GM18526 (cell line): ENCODE measurements around the gene GARNL3.

Experiments used
- POLR2A ChIP-seq: IDR thresholded peaks from 3 replicates; pipeline ENCODE4 v1.6.1; 2011; ENCODE audit not compliant: insufficient read length; ENCODE audit errors: extremely low read depth

GARNL3 gene

DNA sequence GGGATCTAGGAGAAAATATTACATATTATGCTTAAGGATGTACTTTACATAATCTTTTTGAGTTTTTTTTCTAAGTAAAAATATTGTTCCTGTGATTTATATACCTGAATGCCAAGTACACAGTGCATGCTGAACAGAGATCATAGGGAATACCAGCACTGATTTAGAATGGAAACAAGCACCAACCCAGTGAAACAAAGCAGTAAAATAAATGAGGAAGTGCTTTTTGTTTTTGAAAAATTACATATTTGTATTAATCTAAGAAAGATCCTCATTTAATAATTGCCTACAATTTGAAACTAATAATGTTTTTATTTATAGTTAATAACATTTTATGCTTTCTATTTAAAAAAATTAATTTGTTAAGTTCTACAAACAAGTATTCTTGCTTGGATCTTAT, 18.0 kb downstream of the GARNL3 start:
- TF ChIP-seq POLR2A: no peak

DNA sequence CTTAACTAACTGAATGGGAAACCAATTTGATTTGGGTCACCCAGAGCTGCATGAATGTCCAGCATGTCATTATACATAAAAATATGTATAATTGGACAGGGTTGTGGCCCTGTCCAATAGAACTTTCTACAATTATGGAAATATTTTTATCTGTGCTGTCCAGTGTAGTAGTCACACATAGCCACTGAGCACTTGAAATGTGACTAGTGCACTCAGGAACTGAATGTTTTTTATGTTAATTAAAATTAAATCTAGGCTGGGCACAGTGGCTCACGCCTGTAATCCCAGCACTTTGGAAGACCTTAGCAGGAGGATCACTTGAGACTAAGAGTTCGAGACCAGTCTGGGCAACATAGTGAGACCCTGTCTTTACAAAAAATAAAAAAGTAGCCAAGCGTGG, 18.6 kb downstream of the GARNL3 start:
- no peak for TF ChIP-seq POLR2A

DNA sequence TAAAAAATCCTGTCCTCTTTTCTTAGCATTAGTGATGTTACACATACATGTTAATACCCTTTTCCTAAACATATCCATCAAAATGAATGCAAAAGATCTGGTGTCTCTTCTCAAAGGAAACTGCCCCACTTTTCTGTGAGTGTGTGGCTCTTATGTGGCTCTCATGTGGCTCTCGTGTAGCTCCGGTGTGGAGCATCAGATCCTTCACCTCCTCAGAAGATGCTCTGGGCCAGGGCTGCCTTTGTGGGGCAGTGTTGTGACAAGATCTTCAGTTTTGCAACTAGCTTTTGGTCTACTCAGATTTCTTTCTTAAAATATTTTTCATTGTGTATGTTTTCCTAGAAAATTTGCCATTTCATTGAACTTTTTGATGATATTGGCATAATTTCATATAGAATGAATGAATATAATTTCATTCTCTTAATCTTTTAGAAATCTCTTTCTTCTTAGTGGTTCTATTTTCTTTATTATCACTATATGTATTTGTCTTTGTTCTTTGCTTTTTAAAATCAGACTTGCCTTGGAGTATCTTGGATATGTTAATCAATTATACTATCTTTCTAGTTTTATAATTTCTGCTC, 19.4 kb downstream of the GARNL3 start:
- no peak for TF ChIP-seq POLR2A

GRCh38 chr9:127285965-127286364, 21.4 kb downstream of the GARNL3 start:
- no peak for TF ChIP-seq POLR2A

- TF ChIP-seq POLR2A: no peak
These were observed 26.0 kb downstream of the GARNL3 start for GRCh38 chr9:127290561-127291065.

DNA sequence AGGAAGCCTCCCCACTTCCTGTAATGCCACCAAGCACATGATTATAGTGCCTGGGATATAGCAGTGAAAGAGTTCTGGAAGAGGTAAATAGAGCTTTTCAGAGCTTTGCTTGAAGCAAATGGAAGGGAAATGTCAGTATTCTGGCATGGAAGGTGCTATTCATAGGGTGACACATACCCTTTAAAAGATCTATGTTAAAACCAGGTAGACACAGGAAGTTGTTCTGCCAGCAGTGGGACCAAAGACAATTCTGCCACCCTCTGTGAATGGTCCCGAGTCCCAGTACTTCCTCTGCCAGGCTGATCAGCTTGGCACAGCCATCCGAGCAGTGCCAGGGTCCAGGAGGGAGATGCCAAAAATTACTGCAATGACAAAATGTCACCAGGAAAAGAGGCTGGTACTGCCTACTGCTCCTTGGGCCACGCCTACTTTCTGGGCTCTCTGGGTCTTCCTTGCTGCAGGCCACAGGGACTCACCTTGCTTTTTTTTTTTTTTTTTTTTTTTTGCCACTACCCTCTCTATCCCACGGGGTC, 26.7 kb downstream of the GARNL3 start:
- TF ChIP-seq POLR2A: no peak

DNA sequence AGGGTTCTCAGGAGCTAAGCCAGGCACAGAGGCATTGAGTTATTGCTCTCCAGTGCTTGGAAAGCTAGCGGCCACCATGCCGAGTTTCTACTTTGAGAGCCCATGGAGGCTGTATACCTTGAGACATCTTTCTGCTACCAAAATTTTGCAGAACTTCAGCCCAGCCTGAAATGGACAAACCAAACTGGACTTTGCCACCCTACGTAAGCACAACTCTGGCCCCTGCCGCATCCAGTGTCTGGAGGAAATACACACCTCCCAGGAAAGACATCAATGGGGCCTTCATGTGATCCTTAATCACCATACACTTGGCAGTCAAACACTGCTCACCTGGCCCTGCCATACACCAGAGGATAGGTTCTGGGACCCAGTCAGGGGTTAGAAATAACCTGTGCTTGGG, 27.8 kb downstream of the GARNL3 start:
- no peak for TF ChIP-seq POLR2A

- TF ChIP-seq POLR2A: no peak
These were observed 28.8 kb downstream of the GARNL3 start for GRCh38 chr9:127293328-127293727.

DNA sequence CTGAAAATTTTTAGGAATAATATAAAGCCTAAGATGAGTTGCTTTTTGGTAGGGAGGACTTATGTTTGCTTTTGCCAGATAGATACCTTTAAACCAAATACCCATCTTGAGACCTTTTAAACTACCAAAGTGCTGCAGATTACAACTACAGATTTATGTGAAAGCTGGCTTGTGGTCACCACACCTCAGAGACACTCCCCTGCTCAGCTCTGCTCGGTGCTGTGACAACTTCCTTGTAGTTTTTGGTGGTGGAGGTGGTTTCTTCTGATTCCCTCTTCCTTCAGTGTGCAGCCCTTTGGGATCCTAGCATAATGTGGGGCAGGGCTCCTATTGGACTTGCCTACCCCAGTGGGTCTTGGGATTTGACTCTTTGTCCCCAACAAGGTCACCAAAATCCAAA, 29.2 kb downstream of the GARNL3 start:
- no peak for TF ChIP-seq POLR2A

- no peak for TF ChIP-seq POLR2A
These were observed 30.4 kb downstream of the GARNL3 start for GRCh38 chr9:127295005-127295404.

- TF ChIP-seq POLR2A: no peak
These were observed 36.4 kb downstream of the GARNL3 start for GRCh38 chr9:127300886-127301447.

GRCh38 chr9:127303830-127304229, 39.3 kb downstream of the GARNL3 start:
- no peak for TF ChIP-seq POLR2A

DNA sequence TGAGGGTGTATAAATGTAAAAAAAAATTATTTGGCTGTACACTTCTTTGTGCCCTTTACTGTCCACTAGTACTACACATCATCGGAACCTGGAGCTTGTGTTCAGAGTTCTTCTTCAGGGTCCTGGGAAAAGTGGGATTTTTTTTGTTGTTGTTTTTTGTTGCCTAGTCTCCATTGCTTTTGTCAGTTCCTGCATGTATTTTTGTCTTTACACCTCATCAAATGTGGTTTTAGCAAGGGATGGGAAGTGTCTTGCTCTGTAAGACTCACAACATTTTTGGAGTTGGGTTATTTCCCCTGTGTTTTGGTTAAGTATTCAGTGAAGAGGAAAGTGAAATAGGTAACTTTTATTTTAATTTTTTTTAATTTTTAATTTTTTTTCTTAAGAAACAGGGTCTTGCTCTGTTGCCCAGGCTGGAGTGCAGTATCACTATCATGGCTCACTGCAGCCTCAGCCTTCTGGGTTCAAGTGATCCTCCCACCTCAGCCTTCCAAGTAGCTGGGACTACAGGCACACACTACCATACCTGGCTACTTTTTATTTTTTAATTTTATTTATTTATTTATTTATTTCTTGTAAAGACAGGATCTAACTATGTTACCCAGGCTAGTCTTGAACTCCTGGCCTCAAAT, 40.7 kb downstream of the GARNL3 start:
- no peak for TF ChIP-seq POLR2A

DNA sequence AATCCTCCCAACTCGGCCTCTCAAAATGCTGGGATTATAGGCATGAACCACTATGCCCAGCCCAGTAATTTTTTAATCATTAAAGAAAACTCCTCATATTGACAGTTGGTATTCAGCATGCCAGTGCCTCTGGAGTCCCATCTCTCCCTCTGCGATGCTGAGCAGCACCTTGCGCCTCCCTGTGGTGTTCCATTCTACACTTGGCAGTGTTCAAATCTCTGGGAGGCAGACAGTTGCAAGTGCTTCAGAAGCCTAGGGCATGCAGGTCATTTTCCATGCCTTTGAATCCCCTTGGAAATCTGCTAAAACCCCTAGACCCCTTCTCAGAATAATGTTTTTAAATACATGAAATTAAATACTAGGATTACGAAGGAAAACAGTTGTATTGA, 41.3 kb downstream of the GARNL3 start:
- no peak for TF ChIP-seq POLR2A

GRCh38 chr9:127307802-127308201, 43.2 kb downstream of the GARNL3 start:
- no peak for TF ChIP-seq POLR2A

- TF ChIP-seq POLR2A: no peak
These were observed 44.3 kb downstream of the GARNL3 start for GRCh38 chr9:127308652-127309434.
